GM23338 (cell line): Measurements from ENCODE around the gene HOATZ. TPM values are rescaled to one million over a fixed set of nuclear protein-coding genes. Genes with fewer than 3 reads are reported as not detected.

Experiments
- ATAC-seq: fragments of 200-7000 bp; cut with Tn5 transposase; 3 replicates; pipeline ENCODE4 v1.9.1; 2020
- DNase-seq: peaks from one replicate; pipeline ENCODE4 v3.0.0-alpha.2; 2015; ENCODE audit warnings: low spot score
- H2AFZ ChIP-seq: fragments of 200-600 bp; sonication (generic); 2 replicates; pipeline ENCODE4 v1.8.0; 2016; ENCODE audit warnings: antibody characterized with exemption, mild to moderate bottlenecking, moderate library complexity
- H3F3A ChIP-seq: fragments of 200-600 bp; sonication (generic); replicated peaks from 2 replicates; pipeline ENCODE4 v1.8.0; 2017; ENCODE audit warnings: antibody characterized with exemption, mixed run types, low read depth
- H3K27ac ChIP-seq: fragments of 200-600 bp; sonication (generic); 2 replicates; pipeline ENCODE4 v1.6.1; 2016; ENCODE audit warnings: low read depth
- H3K27me3 ChIP-seq: fragments of 200-600 bp; sonication (generic); 2 replicates; pipeline ENCODE4 v1.8.0; 2016; ENCODE audit warnings: mild to moderate bottlenecking, mixed run types, moderate library complexity; ENCODE audit not compliant: insufficient read depth
- H3K36me3 ChIP-seq: fragments of 200-600 bp; sonication (generic); 2 replicates; pipeline ENCODE4 v1.8.0; 2016; ENCODE audit warnings: mild to moderate bottlenecking; ENCODE audit not compliant: insufficient read depth
- H3K4me1 ChIP-seq: fragments of 200-600 bp; sonication (generic); 2 replicates; pipeline ENCODE4 v1.8.0; 2016; ENCODE audit warnings: mild to moderate bottlenecking, moderate library complexity; ENCODE audit not compliant: insufficient read depth
- H3K4me2 ChIP-seq: fragments of 200-600 bp; sonication (generic); 2 replicates; pipeline ENCODE4 v1.7.1; 2017; ENCODE audit warnings: mixed run types
- H3K4me3 ChIP-seq: fragments of 200-600 bp; sonication (generic); 2 replicates; pipeline ENCODE4 v1.6.1; 2016; ENCODE audit warnings: mixed run types
- H3K79me2 ChIP-seq: fragments of 200-600 bp; sonication (generic); replicated peaks from 2 replicates; pipeline ENCODE4 v1.8.0; 2017; ENCODE audit warnings: mild to moderate bottlenecking; ENCODE audit not compliant: insufficient read depth
- H3K9me2 ChIP-seq: fragments of 200-600 bp; sonication (generic); 2 replicates; pipeline ENCODE4 v1.8.0; 2017; ENCODE audit not compliant: insufficient read depth
- H4K20me1 ChIP-seq: fragments of 200-600 bp; sonication (generic); replicated peaks from 2 replicates; pipeline ENCODE4 v1.8.0; 2017; ENCODE audit warnings: mild to moderate bottlenecking; ENCODE audit not compliant: insufficient read depth
- H3K27ac Mint-ChIP-seq: 2 replicates; pipeline ENCODE4 v1.8.0; 2020; ENCODE audit warnings: inconsistent platforms, mild to moderate bottlenecking, moderate library complexity, mixed read lengths
- H3K27me3 Mint-ChIP-seq: 3 replicates; pipeline ENCODE4 v1.8.0; 2022; ENCODE audit warnings: low read depth, mild to moderate bottlenecking, moderate library complexity, mixed read lengths, inconsistent platforms; ENCODE audit not compliant: insufficient read depth, poor library complexity
- H3K36me3 Mint-ChIP-seq: 3 replicates; pipeline ENCODE4 v1.8.0; 2021; ENCODE audit warnings: low read depth, mild to moderate bottlenecking, inconsistent platforms, moderate library complexity, mixed read lengths
- H3K4me1 Mint-ChIP-seq: 3 replicates; pipeline ENCODE4 v1.8.0; 2020; ENCODE audit warnings: mild to moderate bottlenecking, inconsistent platforms, mixed read lengths
- H3K4me3 Mint-ChIP-seq: 3 replicates; pipeline ENCODE4 v1.8.0; 2021; ENCODE audit warnings: moderate library complexity, mild to moderate bottlenecking, inconsistent platforms, mixed read lengths
- H3K9me3 Mint-ChIP-seq: 3 replicates; pipeline ENCODE4 v1.8.0; 2020; ENCODE audit warnings: moderate library complexity, mild to moderate bottlenecking, inconsistent platforms, mixed read lengths
- CREB1 ChIP-seq: fragments of 250-450 bp; sonication (Bioruptor Pico); IDR thresholded peaks from 2 replicates; pipeline ENCODE4 v1.5.0; 2020; ENCODE audit warnings: low read depth, mild to moderate bottlenecking, moderate library complexity
- CTCF ChIP-seq, 2 experiments: fragments of 200-600 bp in 1 of 2; sonication (generic) in 1 of 2; conservative IDR thresholded peaks; 2 replicates each; pipeline versions ENCODE4 v1.5.1 to v1.6.1; 2016 to 2017; ENCODE audit warnings: antibody characterized with exemption in 2 of 2, low read depth in 2 of 2, mild to moderate bottlenecking in 2 of 2, moderate library complexity in 1 of 2
- ETS1 ChIP-seq: IDR thresholded peaks from 2 replicates; pipeline ENCODE4 v1.6.1; 2016; ENCODE audit warnings: antibody characterized with exemption
- EZH2 ChIP-seq: fragments of 200-600 bp; sonication (generic); IDR thresholded peaks from one replicate; pipeline ENCODE4 v1.8.0; 2017; ENCODE audit warnings: antibody characterized with exemption, mild to moderate bottlenecking, low read depth; ENCODE audit not compliant: unreplicated experiment
- EZH2phosphoT487 ChIP-seq: fragments of 200-600 bp; sonication (generic); IDR thresholded peaks from one replicate; pipeline ENCODE4 v1.8.1; 2018; ENCODE audit warnings: antibody characterized with exemption; ENCODE audit not compliant: unreplicated experiment
- JUNB ChIP-seq: IDR thresholded peaks from one replicate; pipeline ENCODE4 v1.6.1; 2016; ENCODE audit warnings: antibody characterized with exemption; ENCODE audit not compliant: unreplicated experiment
- NANOG ChIP-seq: IDR thresholded peaks from 2 replicates; pipeline ENCODE4 v1.6.1; 2016; ENCODE audit warnings: antibody characterized with exemption, borderline replicate concordance
- POLR2AphosphoS5 ChIP-seq: IDR thresholded peaks from 2 replicates; pipeline ENCODE4 v1.6.1; 2016; ENCODE audit warnings: antibody characterized with exemption, low read depth
- REST ChIP-seq: IDR thresholded peaks from one replicate; pipeline ENCODE4 v1.6.1; 2018; ENCODE audit warnings: antibody characterized with exemption; ENCODE audit not compliant: unreplicated experiment
- STAT1 ChIP-seq: IDR thresholded peaks from one replicate; pipeline ENCODE4 v1.6.1; 2016; ENCODE audit warnings: antibody characterized with exemption; ENCODE audit not compliant: unreplicated experiment
- ZNF331 ChIP-seq: fragments of 250-450 bp; sonication (Bioruptor Pico); IDR thresholded peaks from 2 replicates; pipeline ENCODE4 v1.5.0; 2020; ENCODE audit warnings: low read depth, mild to moderate bottlenecking, moderate library complexity
- ZNF462 ChIP-seq: fragments of 250-450 bp; sonication (Bioruptor Pico); IDR thresholded peaks from 2 replicates; pipeline ENCODE4 v1.5.0; 2020; ENCODE audit warnings: mild to moderate bottlenecking, moderate library complexity
- polyA plus RNA-seq: library from polyadenylated mRNA; unstranded; fragments of >200 nt; fragmentation: Nextera tagmentation; extraction: Ambion mirVana; gene quantifications from 2 replicates; pipeline ENCODE4 v1.2.1, GENCODE V29; 2016
- total RNA-seq: library from RNA; depleted of rRNA; stranded (reverse); fragments of >200 nt; shearing (Covaris generic); gene quantifications from 2 replicates; pipeline ENCODE4 v1.2.3, GENCODE V29; 2014

HOATZ gene
- total and polyA plus RNA-seq, 2 experiments from 2014 or later, result not detected

- H3K4me2 ChIP-seq, result no peak overlapping the region
- TF ChIP-seq CREB1 (CRISPR knock-in tag), result no peak
- TF ChIP-seq ETS1, result no peak
- TF ChIP-seq EZH2phosphoT487, result no peak
- no peak for TF ChIP-seq STAT1
- TF ChIP-seq NANOG, result no peak
- no peak for TF ChIP-seq ZNF462 (CRISPR knock-in tag)
- TF ChIP-seq REST, result no peak
- TF ChIP-seq CTCF (conservative IDR thresholded peaks at IDR 0.05; ENCODE audit: low read depth in 2 of 2), result no peak
- TF ChIP-seq JUNB, result no peak
- no peak for TF ChIP-seq ZNF331 (CRISPR knock-in tag)
- TF ChIP-seq EZH2, result no peak
- no peak for TF ChIP-seq POLR2AphosphoS5
- Mint-ChIP-seq H3K27me3 (peaks cover 26% of the 10 kb centered on the region), H3K4me3 (no peak overlapping the region), H3K4me1 (peaks cover 11% of the 10 kb centered on the region; the same call in 2 of the 3 replicates), H3K27ac (no peak overlapping the region), H3K36me3 (no peaks in the 10 kb centered on the region), H3K9me3 (no peaks in the 10 kb centered on the region)
- peaks cover 45% of the 10 kb centered on the region for H3K27me3 ChIP-seq
- no peak for ATAC-seq
- peaks cover 6% of the 10 kb centered on the region; the same call in 1 of the 2 replicates for H3F3A ChIP-seq
- H2AFZ ChIP-seq, result no peak overlapping the region
- no peaks in the 10 kb centered on the region for H3K9me2 ChIP-seq
- peaks cover 22% of the 10 kb centered on the region for H3K4me1 ChIP-seq
- H3K36me3 ChIP-seq, result no peaks in the 10 kb centered on the region
- no peaks in the 10 kb centered on the region for H4K20me1 ChIP-seq
- DNase-seq, result no peak
- no peaks in the 10 kb centered on the region for H3K79me2 ChIP-seq
- no peak overlapping the region for H3K27ac ChIP-seq
- no peak overlapping the region for H3K4me3 ChIP-seq
Measured at GRCh38 chr11:111515591-111515990, 1.0 kb downstream of the HOATZ start.
